K562 (cell line): ENCODE measurements around the gene MOSPD3.

ENCODE experiments used
- CHD2 ChIP-seq: IDR thresholded peaks from 2 replicates; pipeline ENCODE4 v1.6.1; 2011; ENCODE audit warnings: low read depth, low read length
- SREBF2 ChIP-seq: sonication (generic); formaldehyde crosslinking; IDR thresholded peaks from 2 replicates; pipeline ENCODE4 v1.4.0; 2020; ENCODE audit warnings: mild to moderate bottlenecking, missing genetic modification reagents
- TF ChIP-seq, protein P1 (sequence below), 3 experiments: IDR thresholded peaks in 2 of 3; conservative IDR thresholded peaks in 1 of 3; 2 replicates each; pipeline ENCODE4 v1.5.1; 2011 to 2012; ENCODE audit warnings: low read length in 3 of 3, mild to moderate bottlenecking in 3 of 3, control low read depth in 2 of 3, improper control_type of control experiment in 1 of 3, inconsistent platforms in 1 of 3, low read depth in 1 of 3, mixed read lengths in 1 of 3, moderate library complexity in 1 of 3; ENCODE audit not compliant: insufficient read depth in 2 of 3

DNA sequence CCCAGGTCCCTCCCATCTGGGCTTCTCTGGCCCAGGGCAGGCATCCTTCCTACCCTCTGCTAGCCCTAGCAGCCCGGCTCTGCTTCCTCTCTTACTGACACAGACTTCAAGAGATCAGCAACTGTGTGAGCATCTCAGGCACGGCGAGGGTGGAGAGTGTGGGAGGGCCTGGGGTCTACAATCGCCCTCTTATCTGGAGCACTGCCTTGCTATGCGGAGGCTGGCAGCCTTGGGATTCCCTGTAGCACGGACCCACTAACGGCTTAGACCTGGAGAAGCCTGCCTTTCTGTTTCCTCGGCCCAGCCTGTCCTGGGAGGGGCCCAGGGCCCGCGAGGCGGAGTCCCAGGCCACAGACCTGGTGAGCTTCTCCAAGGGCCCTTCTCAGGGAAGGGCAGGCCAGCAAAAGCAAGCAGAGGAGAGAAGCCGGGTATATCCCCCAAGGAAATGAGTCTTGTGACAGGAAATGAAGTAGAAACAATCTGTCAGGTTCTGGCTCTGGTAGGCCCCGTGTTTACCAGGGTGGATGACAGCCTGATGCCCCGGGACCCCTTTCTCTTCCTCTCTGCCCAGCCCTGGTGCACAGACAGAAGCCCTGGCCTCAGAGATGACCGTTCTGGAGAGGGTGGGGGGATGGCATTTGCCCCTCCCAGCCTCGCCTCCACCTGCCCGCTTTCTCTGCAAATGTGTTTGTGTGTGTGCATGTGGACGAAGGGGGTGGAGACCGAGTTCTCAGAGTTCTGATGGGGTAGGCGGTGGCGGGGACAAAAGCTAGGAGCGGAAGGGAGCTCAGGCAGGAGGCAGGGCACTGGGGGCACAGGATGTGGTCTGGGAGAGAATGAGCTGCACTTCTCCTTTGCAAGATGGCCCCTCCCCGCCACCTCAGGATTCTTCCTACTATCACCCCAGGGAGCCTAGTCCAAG, 28.9 kb upstream of the MOSPD3 start:
- TF ChIP-seq CHD2 (no peak), SREBF2 (CRISPR knock-in tag) (no peak)
- TF ChIP-seq, protein P1, sequence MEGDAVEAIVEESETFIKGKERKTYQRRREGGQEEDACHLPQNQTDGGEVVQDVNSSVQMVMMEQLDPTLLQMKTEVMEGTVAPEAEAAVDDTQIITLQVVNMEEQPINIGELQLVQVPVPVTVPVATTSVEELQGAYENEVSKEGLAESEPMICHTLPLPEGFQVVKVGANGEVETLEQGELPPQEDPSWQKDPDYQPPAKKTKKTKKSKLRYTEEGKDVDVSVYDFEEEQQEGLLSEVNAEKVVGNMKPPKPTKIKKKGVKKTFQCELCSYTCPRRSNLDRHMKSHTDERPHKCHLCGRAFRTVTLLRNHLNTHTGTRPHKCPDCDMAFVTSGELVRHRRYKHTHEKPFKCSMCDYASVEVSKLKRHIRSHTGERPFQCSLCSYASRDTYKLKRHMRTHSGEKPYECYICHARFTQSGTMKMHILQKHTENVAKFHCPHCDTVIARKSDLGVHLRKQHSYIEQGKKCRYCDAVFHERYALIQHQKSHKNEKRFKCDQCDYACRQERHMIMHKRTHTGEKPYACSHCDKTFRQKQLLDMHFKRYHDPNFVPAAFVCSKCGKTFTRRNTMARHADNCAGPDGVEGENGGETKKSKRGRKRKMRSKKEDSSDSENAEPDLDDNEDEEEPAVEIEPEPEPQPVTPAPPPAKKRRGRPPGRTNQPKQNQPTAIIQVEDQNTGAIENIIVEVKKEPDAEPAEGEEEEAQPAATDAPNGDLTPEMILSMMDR (IDR thresholded peaks at IDR 0.05 in 2 of 3, conservative IDR thresholded peaks at IDR 0.05 in 1 of 3; ENCODE audit: insufficient read depth in 2 of 3, low read depth in 1 of 3, low read length in 3 of 3): no peak
